Stimulated activated naive B cell treated with anti-CD40 and anti-IgM and Interleukin-4, amounts not matched to agents 10 μg/mL and 1 μg/mL and 100 μg/mL, for 72 hours (primary cell): ENCODE data around the gene CFAP97.
"Not testable (repeated sequence)": the region's sequence is repeated elsewhere in the genome, so short reads cannot be mapped to it uniquely, and the experiment has no call there.

Experiments used
- ATAC-seq, 2 donors: fragments of 150-1000 bp; cut with Tn5 transposase; replicated peaks; 2 replicates each; pipeline ENCODE4 v1.10.0; 2021; ENCODE audit warnings: moderate library complexity in 1 of 2
- DNase-seq: peaks from one replicate; pipeline ENCODE4 v3.0.0; 2021
- H3K27ac Mint-ChIP-seq: one replicate; pipeline ENCODE4 v1.8.0; 2022; ENCODE audit warnings: mild to moderate bottlenecking, mixed read lengths
- H3K27me3 Mint-ChIP-seq, 2 donors: one replicate each; pipeline ENCODE4 v1.8.0; 2022; ENCODE audit warnings: mixed read lengths in 2 of 2
- H3K36me3 Mint-ChIP-seq, 2 donors: one replicate each; pipeline ENCODE4 v1.8.0; 2022; ENCODE audit warnings: mixed read lengths in 2 of 2, mild to moderate bottlenecking in 1 of 2
- H3K4me1 Mint-ChIP-seq, 2 donors: one replicate each; pipeline ENCODE4 v1.8.0; 2022; ENCODE audit warnings: mixed read lengths in 2 of 2, mild to moderate bottlenecking in 1 of 2
- H3K4me3 Mint-ChIP-seq, 2 donors: one replicate each; pipeline ENCODE4 v1.8.0; 2022; ENCODE audit warnings: mild to moderate bottlenecking in 2 of 2, mixed read lengths in 2 of 2, moderate library complexity in 1 of 2
- H3K9me3 Mint-ChIP-seq, 2 donors: one replicate each; pipeline ENCODE4 v1.8.0; 2022; ENCODE audit warnings: mixed read lengths in 2 of 2, mild to moderate bottlenecking in 1 of 2

Gene CFAP97

DNA sequence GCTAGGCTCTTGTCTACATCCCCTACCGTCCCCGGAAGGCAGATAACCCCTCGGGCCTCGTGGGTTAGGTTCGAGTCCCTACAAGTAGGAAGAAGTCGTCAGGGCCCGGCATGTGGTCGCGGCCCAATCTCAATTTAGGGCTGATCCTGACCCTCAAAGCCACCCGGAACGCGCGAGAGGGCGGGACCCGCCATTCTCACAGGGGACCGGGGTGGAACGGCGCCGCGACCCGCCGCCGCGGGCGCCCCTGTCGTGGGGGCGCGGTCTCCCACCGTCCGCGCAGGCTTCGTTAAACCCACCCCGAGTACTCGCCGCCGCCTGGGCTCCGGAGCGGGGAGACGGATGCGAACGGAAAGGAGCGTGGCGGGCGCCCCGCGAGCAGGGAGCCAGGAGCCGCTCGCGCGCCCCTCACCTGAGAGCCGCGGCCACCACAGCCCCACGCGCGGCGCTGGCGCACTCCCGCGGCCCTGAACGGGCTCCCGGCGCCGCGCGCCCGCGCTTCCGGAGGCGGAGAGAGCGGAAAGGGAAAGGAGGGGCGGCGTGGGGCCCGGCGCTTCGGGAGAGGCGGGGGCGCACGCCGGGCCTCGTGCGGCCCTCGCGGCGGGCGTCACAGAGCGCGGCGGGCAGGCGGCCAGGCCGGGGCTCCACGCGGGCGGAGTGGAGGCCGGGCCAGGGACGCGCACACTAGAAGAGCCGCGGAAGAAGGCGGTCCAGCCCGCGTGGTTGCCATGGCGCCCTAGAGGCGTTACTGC is at the start of gene CFAP97:
TSS of gene CFAP97 (minus strand) at position 515 of the 752 bp plus-strand sequence. CDS start 12,804 bp downstream, outside the sequence.
- Mint-ChIP-seq H3K4me1 (peaks cover 24 to 51% of the 10 kb centered on the region in 2 donors), H3K27me3 (no peaks in the 10 kb centered on the region), H3K9me3 (no peaks in the 10 kb centered on the region), H3K36me3 (peaks cover 4 to 16% of the 10 kb centered on the region in 2 donors), H3K4me3 (peak within 1 kb of the TSS; percentile 96 to 98), H3K27ac (peak within 1 kb of the TSS; percentile 99)
- ATAC-seq (peak; percentile 84 to 91), DNase-seq (peak; percentile 70)

DNA sequence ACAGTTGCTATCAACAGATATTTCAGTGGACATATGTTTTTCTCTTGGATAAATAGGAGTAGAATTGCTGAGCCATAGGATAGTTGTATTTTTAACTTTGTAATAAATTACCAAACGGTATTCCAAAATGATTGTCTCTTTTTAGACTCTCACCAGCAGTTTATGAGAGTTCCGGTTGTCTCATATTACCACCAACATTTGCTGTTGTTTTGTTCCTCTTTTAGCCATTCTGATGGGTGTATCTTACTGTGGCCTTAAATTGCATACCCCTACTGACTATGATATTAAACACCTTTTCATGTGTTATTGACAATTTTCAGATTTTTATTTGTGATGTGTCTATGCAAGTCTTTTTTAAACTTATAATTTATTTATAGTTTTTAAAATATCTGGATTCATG is 45.3 kb upstream of the CFAP97 start:
- no peak for ATAC-seq
- no peak overlapping the region for H3K27ac Mint-ChIP-seq
- peaks cover 17 to 40% of the 10 kb centered on the region in 2 donors for H3K4me1 Mint-ChIP-seq
- no peaks in the 10 kb centered on the region for H3K27me3 Mint-ChIP-seq
- H3K36me3 Mint-ChIP-seq, result peaks cover 13 to 32% of the 10 kb centered on the region in 2 donors
- no peak overlapping the region for H3K4me3 Mint-ChIP-seq
- no peak for DNase-seq
- no peaks in the 10 kb centered on the region for H3K9me3 Mint-ChIP-seq

- no peak overlapping the region for H3K27ac Mint-ChIP-seq
- H3K4me1 Mint-ChIP-seq, result peaks cover 17 to 45% of the 10 kb centered on the region in 2 donors
- H3K9me3 Mint-ChIP-seq, result no peaks in the 10 kb centered on the region
- ATAC-seq (no peak), DNase-seq (no peak)
- H3K36me3 Mint-ChIP-seq, result peaks cover 12 to 27% of the 10 kb centered on the region in 2 donors
- no peak overlapping the region for H3K4me3 Mint-ChIP-seq
- H3K27me3 Mint-ChIP-seq, result no peaks in the 10 kb centered on the region
Observed at GRCh38 chr4:185248393-185249039, 44.7 kb upstream of the CFAP97 start.

- H3K4me3 Mint-ChIP-seq, result no peak overlapping the region
- H3K36me3 Mint-ChIP-seq, result peaks cover 12 to 29% of the 10 kb centered on the region in 2 donors
- H3K4me1 Mint-ChIP-seq, result peaks cover 21 to 56% of the 10 kb centered on the region in 2 donors
- DNase-seq (no peak), ATAC-seq (peak in 1 of 2 donors; percentile 42)
- H3K9me3 Mint-ChIP-seq, result no peaks in the 10 kb centered on the region
- no peaks in the 10 kb centered on the region for H3K27me3 Mint-ChIP-seq
- peak overlapping the region; percentile 10 for H3K27ac Mint-ChIP-seq
Observed at GRCh38 chr4:185247151-185247550, 43.4 kb upstream of the CFAP97 start.

GRCh38 chr4:185246453-185246852 is 42.7 kb upstream of the CFAP97 start:
- Mint-ChIP-seq H3K9me3 (no peaks in the 10 kb centered on the region), H3K4me1 (peaks cover 19 to 54% of the 10 kb centered on the region in 2 donors), H3K4me3 (no peak overlapping the region), H3K36me3 (peaks cover 12 to 30% of the 10 kb centered on the region in 2 donors), H3K27ac (no peak overlapping the region), H3K27me3 (no peaks in the 10 kb centered on the region)
- no peak for DNase-seq
- ATAC-seq, result no peak

GRCh38 chr4:185244763-185245162 is 41.0 kb upstream of the CFAP97 start:
- Mint-ChIP-seq H3K4me1 (peaks cover 15 to 48% of the 10 kb centered on the region in 2 donors), H3K27ac (no peak overlapping the region), H3K4me3 (no peak overlapping the region), H3K9me3 (no peaks in the 10 kb centered on the region), H3K36me3 (peaks cover 6 to 17% of the 10 kb centered on the region in 2 donors), H3K27me3 (no peaks in the 10 kb centered on the region)
- DNase-seq, result no peak
- no peak for ATAC-seq

DNA sequence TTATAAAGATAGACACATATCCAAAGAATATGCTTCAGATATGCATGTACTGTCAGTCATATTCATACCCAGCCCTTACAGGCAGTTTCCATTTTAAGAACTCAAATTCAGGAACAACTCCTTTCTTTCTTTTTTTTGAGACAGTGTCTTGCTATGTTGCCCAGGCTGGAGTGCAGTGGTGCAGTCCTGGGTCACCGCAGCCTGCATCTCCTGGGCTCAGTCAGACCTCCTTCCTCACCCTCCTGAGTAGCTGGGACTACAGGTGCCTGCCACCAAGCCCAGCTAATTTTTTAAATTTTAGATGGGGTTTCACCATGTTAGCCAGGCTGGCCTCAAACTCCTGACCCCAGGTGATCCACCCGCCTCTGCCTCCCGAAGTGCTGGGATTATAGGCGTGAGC is 40.1 kb upstream of the CFAP97 start:
- Mint-ChIP-seq H3K36me3 (peaks cover 4 to 13% of the 10 kb centered on the region in 2 donors), H3K27ac (no peak overlapping the region), H3K9me3 (no peaks in the 10 kb centered on the region), H3K4me3 (no peak overlapping the region), H3K4me1 (peaks cover 15 to 47% of the 10 kb centered on the region in 2 donors), H3K27me3 (no peaks in the 10 kb centered on the region)
- no peak for ATAC-seq
- no peak for DNase-seq

GRCh38 chr4:185242749-185243533 is 39.1 kb upstream of the CFAP97 start:
- Mint-ChIP-seq H3K27ac (peak overlapping the region; percentile 25), H3K4me1 (peaks cover 19 to 44% of the 10 kb centered on the region in 2 donors), H3K27me3 (no peaks in the 10 kb centered on the region), H3K9me3 (no peaks in the 10 kb centered on the region), H3K4me3 (no peak overlapping the region), H3K36me3 (peaks cover 12 to 23% of the 10 kb centered on the region in 2 donors)
- DNase-seq (no peak), ATAC-seq (no peak)

- not testable (repeated sequence) for H3K27ac Mint-ChIP-seq, DNase-seq, H3K4me3 Mint-ChIP-seq, H3K9me3 Mint-ChIP-seq, ATAC-seq, H3K27me3 Mint-ChIP-seq
- Mint-ChIP-seq H3K4me1 (peaks cover 11 to 35% of the 10 kb centered on the region in 2 donors), H3K36me3 (peaks cover 8 to 23% of the 10 kb centered on the region in 2 donors)
Observed at GRCh38 chr4:185240486-185240885, 36.7 kb upstream of the CFAP97 start.

- DNase-seq, result no peak
- no peak for ATAC-seq
- H3K9me3 Mint-ChIP-seq, result no peaks in the 10 kb centered on the region
- H3K27ac Mint-ChIP-seq, result no peak overlapping the region
- peaks cover 11 to 38% of the 10 kb centered on the region in 2 donors for H3K4me1 Mint-ChIP-seq
- H3K27me3 Mint-ChIP-seq, result no peaks in the 10 kb centered on the region
- peaks cover 8 to 23% of the 10 kb centered on the region in 2 donors for H3K36me3 Mint-ChIP-seq
- no peak overlapping the region for H3K4me3 Mint-ChIP-seq
Observed at GRCh38 chr4:185238750-185239149, 35.0 kb upstream of the CFAP97 start.

DNA sequence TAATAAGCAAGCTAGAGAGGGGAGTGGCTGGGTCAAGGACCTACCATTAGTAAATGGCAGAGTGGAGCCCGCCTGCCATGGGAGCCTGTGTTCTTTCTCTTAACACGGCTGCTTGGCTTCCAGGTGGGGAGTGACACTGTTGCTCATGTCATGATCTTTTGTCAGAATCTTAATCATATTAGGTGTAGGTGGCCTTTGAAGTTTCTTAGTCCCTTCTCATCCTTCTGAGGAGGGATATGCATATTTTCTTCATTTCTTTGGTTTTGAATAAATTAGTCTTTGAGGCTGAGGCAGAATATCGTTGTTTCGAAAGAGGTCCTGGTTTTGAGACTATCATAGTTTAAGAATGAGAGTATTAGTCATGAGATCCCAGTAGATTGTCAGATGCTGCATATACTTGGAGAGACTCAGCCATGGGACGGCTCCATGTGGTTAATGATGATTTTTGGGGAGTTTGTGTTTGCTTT is 34.4 kb upstream of the CFAP97 start:
- Mint-ChIP-seq H3K27ac (no peak overlapping the region), H3K9me3 (no peaks in the 10 kb centered on the region), H3K27me3 (no peaks in the 10 kb centered on the region), H3K4me1 (peaks cover 9 to 33% of the 10 kb centered on the region in 2 donors), H3K36me3 (peaks cover 8 to 23% of the 10 kb centered on the region in 2 donors), H3K4me3 (no peak overlapping the region)
- DNase-seq, result no peak
- no peak for ATAC-seq

GRCh38 chr4:185237175-185237574 is 33.4 kb upstream of the CFAP97 start:
- DNase-seq (no peak), ATAC-seq (no peak)
- H3K27ac Mint-ChIP-seq, result no peak overlapping the region
- H3K9me3 Mint-ChIP-seq, result no peaks in the 10 kb centered on the region
- H3K4me3 Mint-ChIP-seq, result no peak overlapping the region
- peaks cover 8 to 23% of the 10 kb centered on the region in 2 donors for H3K36me3 Mint-ChIP-seq
- H3K27me3 Mint-ChIP-seq, result no peaks in the 10 kb centered on the region
- H3K4me1 Mint-ChIP-seq, result peaks cover 8 to 30% of the 10 kb centered on the region in 2 donors

GRCh38 chr4:185235843-185236503 is 32.2 kb upstream of the CFAP97 start:
- Mint-ChIP-seq H3K4me1 (peaks cover 11 to 31% of the 10 kb centered on the region in 2 donors), H3K27me3 (no peaks in the 10 kb centered on the region), H3K36me3 (peaks cover 8 to 23% of the 10 kb centered on the region in 2 donors), H3K9me3 (no peaks in the 10 kb centered on the region), H3K4me3 (no peak overlapping the region), H3K27ac (no peak overlapping the region)
- no peak for ATAC-seq
- no peak for DNase-seq
